NCI-H510A (cell line): ENCODE measurements around the gene NDST1.

Source experiments
- DNase-seq: peaks from one replicate; lab custom pipeline; 2025; lab: John Stamatoyannopoulos, UW

The NDST1 gene

GRCh38 chr5:150606476-150606875, 98.5 kb downstream of the NDST1 start:
- DNase-seq = no peak

- DNase-seq = no peak
Observed at GRCh38 chr5:150607105-150607504, 99.2 kb downstream of the NDST1 start.
